ENCODE data around the gene PHC1. TPM values are rescaled to one million over a fixed set of nuclear protein-coding genes. Genes with fewer than 3 reads are reported as not detected.

PHC1 gene
- total RNA-seq, 1 experiment from 2014 or later: 568 TPM

DNA sequence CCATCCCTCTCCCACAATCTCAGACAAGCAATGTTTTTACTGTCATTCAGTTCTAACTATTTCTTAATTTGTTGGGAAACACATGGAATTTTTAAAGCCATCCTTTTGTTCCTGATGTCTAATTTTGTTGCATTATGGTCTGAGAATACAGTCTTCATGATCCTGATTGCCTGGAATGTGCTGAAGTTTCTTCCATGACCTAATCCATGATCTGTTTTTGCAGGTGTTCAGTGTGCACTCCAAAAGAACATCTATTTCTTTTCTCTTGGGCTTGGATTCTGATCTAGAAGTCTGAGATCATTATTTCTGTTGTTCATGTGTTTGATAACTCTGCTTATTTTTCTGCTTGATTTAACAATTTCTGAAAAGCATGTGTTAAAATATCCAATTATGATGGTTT, 43.2 kb upstream of the PHC1 start:
- Histone ChIP-seq H3K18ac (ENCODE audit: insufficient read length, low read depth, low read length) (no peak overlapping the region), H3K27me3 (ENCODE audit: insufficient read depth, low read length) (no peaks in the 10 kb centered on the region), H3K4me1 (ENCODE audit: insufficient read depth, low read length) (no peaks in the 10 kb centered on the region), H3K4me2 (ENCODE audit: insufficient read depth, insufficient read length, low read length) (no peak overlapping the region), H2BK120ac (ENCODE audit: low read depth, low read length, poor library complexity, severe bottlenecking) (no peak overlapping the region), H3K79me1 (ENCODE audit: insufficient read depth, low read depth, low read length, poor library complexity, severe bottlenecking) (no peaks in the 10 kb centered on the region), H3K27ac (ENCODE audit: insufficient read length, low read depth, low read length) (no peak overlapping the region), H3K79me2 (ENCODE audit: insufficient read depth, low read length) (no peaks in the 10 kb centered on the region), H4K20me1 (ENCODE audit: control insufficient read depth, insufficient read depth, insufficient read length) (no peaks in the 10 kb centered on the region), H3K9me3 (ENCODE audit: control insufficient read depth, low read depth, low read length) (no peaks in the 10 kb centered on the region), H3T11ph (ENCODE audit: low read length) (no peak overlapping the region), H3K9ac (ENCODE audit: extremely low read depth, insufficient read length, low read length) (no peak overlapping the region), H2BK15ac (ENCODE audit: low read depth, low read length) (no peak overlapping the region), H2AK5ac (ENCODE audit: insufficient read length, low read length) (no peak overlapping the region), H3K23ac (ENCODE audit: insufficient read length, low read depth, low read length) (no peak overlapping the region), H3K56ac (ENCODE audit: insufficient read length, low read depth, low read length) (no peak overlapping the region), H2AFZ (ENCODE audit: low read length) (no peak overlapping the region), H4K5ac (ENCODE audit: insufficient read length, low read depth, low read length) (no peak overlapping the region), H2BK20ac (ENCODE audit: low read depth, low read length, poor library complexity, severe bottlenecking) (no peak overlapping the region), H3K23me2 (ENCODE audit: insufficient read length, low read depth, low read length, poor library complexity, severe bottlenecking) (no peaks in the 10 kb centered on the region), H2BK5ac (ENCODE audit: insufficient read length, low read length) (no peak overlapping the region), H2BK12ac (ENCODE audit: insufficient read length, low read depth, low read length) (no peak overlapping the region), H4K91ac (ENCODE audit: insufficient read length, low read depth, low read length) (no peak overlapping the region), H3K4ac (ENCODE audit: low read depth, low read length) (no peak overlapping the region), H3K14ac (ENCODE audit: insufficient read depth, low read length) (no peak overlapping the region), H4K8ac (replicated peaks; ENCODE audit: insufficient read length, low read depth, low read length) (no peak overlapping the region)
- Mint-ChIP-seq H3K27ac (no peak overlapping the region), H3K36me3 (ENCODE audit: insufficient read depth in 1 of 3, low read depth in 3 of 3) (no peaks in the 10 kb centered on the region; a peak in 1 of 7 replicates), H3K4me1 (no peaks in the 10 kb centered on the region), H3K27me3 (ENCODE audit: low read depth) (no peaks in the 10 kb centered on the region), H3K9me3 (no peaks in the 10 kb centered on the region), H3K4me3 (no peak overlapping the region)
- no peak for DNase-seq
- TF ChIP-seq CTCF (conservative IDR thresholded peaks at IDR 0.05): no peak

All from H9 (cell line).